Stimulated activated CD8-positive, alpha-beta memory T cell treated with anti-CD3 and anti-CD28 coated beads, Interleukin-15, amount 100 ng/mL, for 4 hours (primary cell): Measurements from ENCODE around the gene GNLY.
"Not testable (repeated sequence)": the region's sequence is repeated elsewhere in the genome, so short reads cannot be mapped to it uniquely, and the experiment has no call there.

Source experiments
- DNase-seq, 2 donors: peaks; one replicate each; pipeline ENCODE4 v3.0.0-alpha.2; 2020; ENCODE audit warnings: low read depth in 2 of 2

Gene GNLY

GRCh38 chr2:85665264-85665937 lies 28.8 kb upstream of the GNLY start:
- no peak for DNase-seq

- DNase-seq, result no peak
Measured at GRCh38 chr2:85666016-85666415, 28.1 kb upstream of the GNLY start.

GRCh38 chr2:85666435-85667316 lies 27.5 kb upstream of the GNLY start:
- DNase-seq, result no peak

- DNase-seq, result no peak
Measured at GRCh38 chr2:85667561-85668008, 26.6 kb upstream of the GNLY start.

- no peak for DNase-seq
Measured at GRCh38 chr2:85668009-85668856, 25.9 kb upstream of the GNLY start, which contains the start of gene SFTPB. SFTPB (minus strand) TSS chr2:85668199; CDS start chr2:85668183, 16 bp downstream.

- no peak for DNase-seq
Measured at GRCh38 chr2:85668857-85669142, 25.4 kb upstream of the GNLY start.

- DNase-seq, result no peak
Measured at GRCh38 chr2:85669549-85669948, 24.6 kb upstream of the GNLY start.

GRCh38 chr2:85670416-85670815 lies 23.7 kb upstream of the GNLY start:
- not testable (repeated sequence) for DNase-seq

- DNase-seq, result no peak
Measured at GRCh38 chr2:85672456-85672855, 21.7 kb upstream of the GNLY start.

- no peak for DNase-seq
Measured at GRCh38 chr2:85673716-85674375, 20.3 kb upstream of the GNLY start.

- DNase-seq, result no peak
Measured at GRCh38 chr2:85674417-85674816, 19.7 kb upstream of the GNLY start.

- DNase-seq, result no peak
Measured at GRCh38 chr2:85675427-85675826, 18.7 kb upstream of the GNLY start.

- no peak for DNase-seq
Measured at GRCh38 chr2:85675866-85676548, 18.2 kb upstream of the GNLY start.

- no peak for DNase-seq
Measured at GRCh38 chr2:85678377-85678776, 15.8 kb upstream of the GNLY start.

GRCh38 chr2:85678794-85679672 lies 15.1 kb upstream of the GNLY start:
- DNase-seq, result peak; percentile 37 to 38

- no peak for DNase-seq
Measured at GRCh38 chr2:85680707-85681371, 13.3 kb upstream of the GNLY start.

GRCh38 chr2:85681372-85681763 lies 12.8 kb upstream of the GNLY start:
- no peak for DNase-seq

GRCh38 chr2:85681776-85682175 lies 12.4 kb upstream of the GNLY start:
- no peak for DNase-seq

- no peak for DNase-seq
Measured at GRCh38 chr2:85682378-85682777, 11.8 kb upstream of the GNLY start.

GRCh38 chr2:85684380-85684779 lies 9.8 kb upstream of the GNLY start:
- DNase-seq, result no peak
